Stomach (tissue), 9 donors: ENCODE measurements around the gene BMPR1B. TPM values are rescaled to one million over a fixed set of nuclear protein-coding genes. Genes with fewer than 3 reads are reported as not detected.

Experiments used
- DNase-seq, 2 donors: peaks; one replicate each; pipeline versions ENCODE4 v3.0.0 to v3.0.0-alpha.2; 2013 to 2019
- H3K27ac ChIP-seq, 5 donors: fragments of 200-600 bp in 4 of 5; sonication (generic) in 4 of 5; one replicate each; pipeline ENCODE4 v1.5.1; 2013 to 2019; ENCODE audit warnings: mild to moderate bottlenecking in 1 of 5, moderate library complexity in 1 of 5
- H3K27me3 ChIP-seq, 3 donors: fragments of 200-600 bp; sonication (generic); one replicate each; pipeline ENCODE4 v1.5.1; 2017 to 2019; ENCODE audit warnings: mixed run types in 1 of 3
- H3K36me3 ChIP-seq, 4 donors: fragments of 200-600 bp; sonication (generic); 1 replicate in 3 of 4; 2 replicates in 1 of 4; pipeline ENCODE4 v1.5.1; 2016 to 2019
- H3K4me1 ChIP-seq, 4 donors: fragments of 200-600 bp; sonication (generic); one replicate each; pipeline ENCODE4 v1.5.1; 2016 to 2019
- H3K4me3 ChIP-seq, 4 donors: fragments of 200-600 bp; sonication (generic) in 3 of 4; one replicate each; pipeline ENCODE4 v1.5.1; 2016 to 2019; ENCODE audit warnings: mild to moderate bottlenecking in 1 of 4
- H3K9me3 ChIP-seq, 4 donors: fragments of 200-600 bp; sonication (generic); one replicate each; pipeline ENCODE4 v1.5.1; 2016 to 2019
- CTCF ChIP-seq, 7 experiments: fragments of 450-650 bp in 4 of 7; fragments of 200-600 bp in 3 of 7; sonication (generic) in 3 of 7; IDR thresholded peaks; one replicate each; pipeline ENCODE4 v1.5.1; 2016 to 2019; ENCODE audit warnings: antibody characterized with exemption in 7 of 7, control low read depth in 2 of 7, mild to moderate bottlenecking in 1 of 7
- EP300 ChIP-seq: sonication (generic); formaldehyde crosslinking; IDR thresholded peaks from one replicate; pipeline ENCODE4 v1.6.1; 2017; ENCODE audit warnings: antibody characterized with exemption
- POLR2A ChIP-seq, 4 donors: fragments of 450-650 bp; IDR thresholded peaks; one replicate each; pipeline ENCODE4 v1.6.1; 2016; ENCODE audit warnings: antibody characterized with exemption in 4 of 4, control low read depth in 2 of 4, mild to moderate bottlenecking in 1 of 4, moderate library complexity in 1 of 4
- POLR2AphosphoS5 ChIP-seq, 3 donors: sonication (generic); formaldehyde crosslinking; IDR thresholded peaks; one replicate each; pipeline ENCODE4 v1.6.1; 2016; ENCODE audit warnings: antibody characterized with exemption in 3 of 3
- WGBS, 5 donors: extraction: QIAGEN DNeasy Blood & Tissue Kit in 3 of 5; methylation state at CpG; one replicate each; pipeline versions ENCODE4 v1.1.5 to v1.1.7; 2013 to 2018; 5-methylcytosine and 5-hydroxymethylcytosine counted together
- intact Hi-C: fragments of 100-400 bp; cut with DNase I; formaldehyde crosslinking; loops from one replicate; pipeline ENCODE4 v1.15.1; 2023; ENCODE audit warnings: low total_unique reads
- polyA plus RNA-seq, 3 donors: library from polyadenylated mRNA; stranded (reverse); fragments of 200-250 nt; gene quantifications; one replicate each; pipeline ENCODE4 v1.2.3, GENCODE V29; 2013
- total RNA-seq, 5 donors: library from RNA; depleted of rRNA; stranded (reverse); fragments of >200 nt; gene quantifications; one replicate each; pipeline versions ENCODE4 v1.1.0 to v1.2.3, GENCODE V29; 2014 to 2016
- donor health status: healthy with polysubstance abuse.
- donor health status: Bipolar disorder and iron deficiency.
- donor health status: healthy.

BMPR1B gene
- total and polyA plus RNA-seq, 8 donors = 0.37 to 29.8 (median 1.5) TPM; not detected in 1

GRCh38 chr4:94936854-94937253 is 179.1 kb downstream of the BMPR1B start:
- peaks cover 0 to 6% (median 3%) of the 10 kb centered on the region in 4 donors for H3K4me1 ChIP-seq
- H3K36me3 ChIP-seq = no peaks in the 10 kb centered on the region
- H3K27ac ChIP-seq = no peak overlapping the region
- H3K4me3 ChIP-seq = no peak overlapping the region
- intact Hi-C loops = no loop called here
- no peak for DNase-seq
- no peak for TF ChIP-seq POLR2AphosphoS5 (IDR thresholded peaks at IDR 0.05)
- TF ChIP-seq POLR2A (IDR thresholded peaks at IDR 0.05) = no peak
- no peak for TF ChIP-seq EP300
- TF ChIP-seq CTCF (IDR thresholded peaks at IDR 0.05) = no peak
- no peaks in the 10 kb centered on the region for H3K27me3 ChIP-seq
- WGBS, 5 donors = 73 to 79% (median 75%) methylated on average over 4 of the region's 4 CpGs
- H3K9me3 ChIP-seq = no peaks in the 10 kb centered on the region

DNA sequence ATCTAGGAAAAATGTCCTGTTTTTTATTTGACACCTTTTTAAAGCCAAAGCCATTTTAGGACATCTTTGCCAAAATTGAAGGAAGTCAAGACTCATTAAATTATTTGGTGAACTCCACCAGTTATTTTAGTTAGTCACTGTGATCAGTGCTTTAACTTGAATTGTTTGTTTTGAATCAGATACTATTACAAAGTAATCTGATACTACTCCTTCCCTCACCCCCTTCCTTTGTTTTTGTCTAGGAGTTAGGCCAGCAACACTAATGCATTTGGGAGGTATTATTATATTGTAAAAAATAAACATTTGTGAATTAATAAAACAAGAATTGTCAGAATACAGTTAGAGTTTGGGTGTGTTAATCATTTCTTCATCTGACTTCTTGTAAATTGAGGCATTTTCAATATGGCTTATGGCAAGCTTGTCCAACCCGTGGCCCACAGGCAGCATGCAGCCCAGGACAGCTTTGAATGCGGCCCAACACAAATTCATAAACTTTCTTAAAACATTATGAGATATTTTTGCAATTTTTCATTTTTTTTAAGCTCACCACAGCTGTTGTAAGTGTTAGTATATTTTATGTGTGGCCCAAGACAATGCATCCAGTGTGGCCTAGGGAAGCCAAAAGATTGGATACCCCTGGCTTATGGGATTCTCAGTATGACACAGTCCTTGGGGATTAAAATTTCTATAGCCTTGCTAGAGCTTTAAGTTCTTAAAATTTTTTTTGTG is 182.2 kb downstream of the BMPR1B start:
- Histone ChIP-seq H3K36me3 (no peaks in the 10 kb centered on the region), H3K27ac (no peak overlapping the region), H3K9me3 (no peaks in the 10 kb centered on the region), H3K27me3 (no peaks in the 10 kb centered on the region), H3K4me1 (no peaks in the 10 kb centered on the region), H3K4me3 (no peak overlapping the region)
- intact Hi-C loops = no loop called here
- no peak for DNase-seq
- TF ChIP-seq EP300 (no peak), CTCF (IDR thresholded peaks at IDR 0.05) (no peak), POLR2A (IDR thresholded peaks at IDR 0.05) (no peak), POLR2AphosphoS5 (IDR thresholded peaks at IDR 0.05) (no peak)
- 85 to 90% (median 87%) methylated on average over 2 of the region's 2 CpGs for WGBS, 5 donors

- Histone ChIP-seq H3K4me3 (no peak overlapping the region), H3K9me3 (no peaks in the 10 kb centered on the region), H3K27ac (no peak overlapping the region), H3K4me1 (no peaks in the 10 kb centered on the region), H3K36me3 (no peaks in the 10 kb centered on the region), H3K27me3 (no peaks in the 10 kb centered on the region)
- 85 to 91% (median 89%) methylated on average over 5 of the region's 5 CpGs for WGBS, 5 donors
- TF ChIP-seq CTCF (IDR thresholded peaks at IDR 0.05) = no peak
- TF ChIP-seq EP300 = no peak
- intact Hi-C loops = no loop called here
- no peak for DNase-seq
These were observed 182.8 kb downstream of the BMPR1B start for GRCh38 chr4:94940520-94940908.

DNA sequence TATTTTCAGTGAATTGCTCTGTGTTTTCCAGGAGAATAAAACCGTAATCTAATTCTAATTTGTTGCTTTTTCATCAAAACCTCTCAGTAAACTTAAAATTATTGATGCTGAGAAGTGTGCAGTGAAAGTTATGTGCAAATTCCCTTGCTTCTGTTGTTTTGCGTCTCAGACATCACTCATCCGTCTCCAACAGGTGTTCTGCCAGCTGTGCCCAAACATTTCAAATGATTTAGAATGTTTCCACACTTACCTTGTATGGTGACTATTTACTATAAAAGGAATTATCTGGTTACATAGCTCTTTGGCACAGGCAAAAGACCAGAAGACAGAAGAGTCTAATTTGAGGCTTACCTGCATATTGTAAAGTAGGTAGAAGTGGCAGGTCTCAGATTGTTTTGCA is 184.0 kb downstream of the BMPR1B start:
- no peaks in the 10 kb centered on the region for H3K4me1 ChIP-seq
- 80 to 93% (median 87%) methylated on average over 3 of the region's 3 CpGs for WGBS, 5 donors
- no peak for DNase-seq
- H3K36me3 ChIP-seq = no peaks in the 10 kb centered on the region
- intact Hi-C loops = no loop called here
- no peak for TF ChIP-seq POLR2AphosphoS5 (IDR thresholded peaks at IDR 0.05)
- no peak for TF ChIP-seq EP300
- TF ChIP-seq POLR2A (IDR thresholded peaks at IDR 0.05) = no peak
- TF ChIP-seq CTCF (IDR thresholded peaks at IDR 0.05) = no peak
- H3K9me3 ChIP-seq = no peaks in the 10 kb centered on the region
- H3K27ac ChIP-seq = no peak overlapping the region
- no peak overlapping the region for H3K4me3 ChIP-seq
- no peaks in the 10 kb centered on the region for H3K27me3 ChIP-seq
